Lower leg skin (tissue), 3 donors: Measurements from ENCODE around the gene F12.

ENCODE experiments used
- CTCF ChIP-seq, 3 donors: fragments of 450-650 bp; IDR thresholded peaks; one replicate each; pipeline ENCODE4 v1.5.1; 2016; ENCODE audit warnings: antibody characterized with exemption in 3 of 3, mild to moderate bottlenecking in 3 of 3, moderate library complexity in 2 of 3
- POLR2A ChIP-seq, 2 donors: fragments of 450-650 bp; IDR thresholded peaks; one replicate each; pipeline ENCODE4 v1.6.1; 2016 to 2017; ENCODE audit warnings: antibody characterized with exemption in 2 of 2, mild to moderate bottlenecking in 1 of 2, moderate library complexity in 1 of 2

GRCh38 chr5:177365845-177366527 lies 43.4 kb downstream of the F12 start:
- TF ChIP-seq CTCF (IDR thresholded peaks at IDR 0.05) (no peak), POLR2A (IDR thresholded peaks at IDR 0.05) (no peak)
